22Rv1 (cell line): ENCODE measurements around the gene ATXN7L1.

Experiments used
- H3K27ac ChIP-seq: fragments of 450-650 bp; 2 replicates; pipeline ENCODE4 v1.5.1; 2017
- CTCF ChIP-seq: fragments of 450-650 bp; IDR thresholded peaks from 2 replicates; pipeline ENCODE4 v1.5.1; 2017; ENCODE audit warnings: mild to moderate bottlenecking
- ZFX ChIP-seq: fragments of 450-650 bp; IDR thresholded peaks from 2 replicates; pipeline ENCODE4 v1.6.1; 2017; ENCODE audit warnings: antibody characterized with exemption, borderline replicate concordance

Gene ATXN7L1

GRCh38 chr7:105653441-105654005 lies 222.9 kb downstream of the ATXN7L1 start:
- peak overlapping the region; percentile 41 for H3K27ac ChIP-seq

GRCh38 chr7:105652359-105652993 lies 223.9 kb downstream of the ATXN7L1 start:
- TF ChIP-seq CTCF (peak; percentile 97), ZFX (no peak)
- peak overlapping the region; percentile 41 for H3K27ac ChIP-seq

More at GRCh38 chr7:105653441-105654005, 222.9 kb downstream of the ATXN7L1 start:
- TF ChIP-seq ZFX, result no peak
- no peak for TF ChIP-seq CTCF

GRCh38 chr7:105651798-105652197 lies 224.6 kb downstream of the ATXN7L1 start:
- no peak for TF ChIP-seq ZFX
- TF ChIP-seq CTCF, result no peak
- H3K27ac ChIP-seq, result no peak overlapping the region

GRCh38 chr7:105650382-105650970 lies 225.9 kb downstream of the ATXN7L1 start:
- TF ChIP-seq CTCF, result no peak
- TF ChIP-seq ZFX, result no peak
- peak overlapping the region; percentile 68 for H3K27ac ChIP-seq

GRCh38 chr7:105649727-105650381 lies 226.5 kb downstream of the ATXN7L1 start:
- TF ChIP-seq CTCF, result no peak
- TF ChIP-seq ZFX, result no peak
- peak overlapping the region; percentile 68 for H3K27ac ChIP-seq

- peak overlapping the region; percentile 68 for H3K27ac ChIP-seq
- no peak for TF ChIP-seq ZFX
- TF ChIP-seq CTCF, result no peak
These were observed 227.6 kb downstream of the ATXN7L1 start for GRCh38 chr7:105648561-105649401.
